Endothelial cell of umbilical vein (primary cell): Measurements from ENCODE around the gene SLC2A8. TPM values are rescaled to one million over a fixed set of nuclear protein-coding genes. Genes with fewer than 3 reads are reported as not detected.

ENCODE experiments used
- BruUV-seq: library from RNA; stranded (reverse); fragments of 400-500 nt; replicated peaks from 2 replicates; lab custom pipeline; 2021; lab: Mats Ljungman, UMichigan
- CTCF ChIA-PET: fragments of 300-600, 350-600 bp; sonication (Branson Sonifier 250); formaldehyde crosslinking; loops from one replicate; lab custom pipeline; 2021; ENCODE audit warnings: antibody characterized with exemption, inconsistent platforms; lab: Charles Lee
- POLR2A ChIA-PET: fragments of 300-600, 350-600 bp; sonication (Branson Sonifier 250); formaldehyde crosslinking; loops from one replicate; lab custom pipeline; 2021; ENCODE audit warnings: antibody characterized with exemption, inconsistent platforms; lab: Charles Lee
- DNase-seq: peaks from one replicate; pipeline ENCODE4 v3.0.0-alpha.2; 2011; ENCODE audit warnings: low read depth, low spot score
- FAIRE-seq: peaks from 2 replicates; lab custom pipeline; 2011; peaks lifted over from hg19 to GRCh38; lab: Jason Lieb, UNC
- H2AFZ ChIP-seq: 2 replicates; pipeline ENCODE4 v1.6.0; 2012; ENCODE audit warnings: low read depth, low read length, control low read depth, inconsistent platforms
- H3K27ac ChIP-seq: 2 replicates; pipeline ENCODE4 v1.5.1; 2011; ENCODE audit warnings: low read depth, mild to moderate bottlenecking, control low read depth, low read length, moderate library complexity; ENCODE audit not compliant: insufficient read depth
- H3K27me3 ChIP-seq, 2 experiments: 2 replicates each; pipeline versions ENCODE4 v1.6.0 to v1.6.1; 2011; ENCODE audit warnings: low read length in 2 of 2, mixed read lengths in 1 of 2; ENCODE audit not compliant: control insufficient read depth in 2 of 2, insufficient read depth in 2 of 2
- H3K36me3 ChIP-seq, 2 experiments: 2 replicates in 1 of 2; 3 replicates in 1 of 2; pipeline ENCODE4 v1.5.1; 2011; ENCODE audit warnings: low read length in 2 of 2, mild to moderate bottlenecking in 1 of 2, moderate library complexity in 1 of 2; ENCODE audit not compliant: control insufficient read depth in 2 of 2, insufficient read depth in 2 of 2; ENCODE audit errors: extremely low read depth in 1 of 2
- H3K4me1 ChIP-seq: 3 replicates; pipeline ENCODE4 v1.5.1; 2011; ENCODE audit warnings: mild to moderate bottlenecking, low read length; ENCODE audit not compliant: control insufficient read depth, insufficient read depth; ENCODE audit errors: extremely low read depth
- H3K4me2 ChIP-seq: 2 replicates; pipeline ENCODE4 v1.6.1; 2011; ENCODE audit warnings: low read length, control low read depth, mixed read lengths; ENCODE audit not compliant: insufficient read depth
- H3K4me3 ChIP-seq, 3 experiments: fragments of 200-600 bp in 1 of 3; sonication (generic), shearing (Covaris generic) in 1 of 3; replicated peaks in 1 of 3; 2 replicates each; pipeline ENCODE4 v1.5.1; 2011 to 2016; ENCODE audit warnings: control low read depth in 3 of 3, low read length in 3 of 3, mild to moderate bottlenecking in 2 of 3, inconsistent platforms in 1 of 3, low read depth in 1 of 3, moderate library complexity in 1 of 3; ENCODE audit not compliant: insufficient read depth in 1 of 3
- H3K79me2 ChIP-seq: 2 replicates; pipeline ENCODE4 v1.6.0; 2012; ENCODE audit warnings: low read length, inconsistent platforms; ENCODE audit not compliant: control insufficient read depth, insufficient read depth
- H3K9ac ChIP-seq: replicated peaks from 2 replicates; pipeline ENCODE3; 2011; ENCODE audit warnings: low read length, control low read depth; ENCODE audit not compliant: insufficient read depth; ENCODE audit errors: extremely low read depth
- H3K9me1 ChIP-seq: replicated peaks from 3 replicates; pipeline ENCODE4 v1.6.0; 2011; ENCODE audit warnings: mild to moderate bottlenecking, low read length; ENCODE audit not compliant: control insufficient read depth, insufficient read depth; ENCODE audit errors: extremely low read depth
- H3K9me3 ChIP-seq: replicated peaks from 2 replicates; pipeline ENCODE4 v1.5.1; 2012; ENCODE audit warnings: low read length, inconsistent platforms; ENCODE audit not compliant: control insufficient read depth, insufficient read depth
- H4K20me1 ChIP-seq: replicated peaks from 2 replicates; pipeline ENCODE3; 2011; ENCODE audit warnings: mild to moderate bottlenecking, low read length; ENCODE audit not compliant: control insufficient read depth, insufficient read depth; ENCODE audit errors: extremely low read depth
- EZH2 ChIP-seq: IDR thresholded peaks from 2 replicates; pipeline ENCODE4 v1.6.1; 2012; ENCODE audit warnings: borderline replicate concordance, low read depth, mild to moderate bottlenecking, moderate library complexity, low read length, inconsistent platforms; ENCODE audit not compliant: severe bottlenecking
- FOS ChIP-seq: IDR thresholded peaks from 2 replicates; pipeline ENCODE4 v1.6.1; 2011; ENCODE audit warnings: mild to moderate bottlenecking, low read length, moderate library complexity, borderline replicate concordance; ENCODE audit not compliant: insufficient read depth
- GATA2 ChIP-seq: IDR thresholded peaks from 2 replicates; pipeline ENCODE4 v1.7.0; 2011; ENCODE audit warnings: low read depth, mild to moderate bottlenecking, moderate library complexity, mixed read lengths, low read length; ENCODE audit not compliant: insufficient read length, insufficient read depth
- JUN ChIP-seq: IDR thresholded peaks from 2 replicates; pipeline ENCODE4 v1.6.1; 2011; ENCODE audit warnings: borderline replicate concordance, low read depth; ENCODE audit not compliant: insufficient read length, insufficient read depth
- MYC ChIP-seq: IDR thresholded peaks from one replicate; pipeline ENCODE4 v1.6.1; 2011; ENCODE audit warnings: mild to moderate bottlenecking, low read depth, low read length
- POLR2A ChIP-seq: IDR thresholded peaks from 2 replicates; pipeline ENCODE4 v1.6.1; 2012; ENCODE audit warnings: low read depth, mild to moderate bottlenecking, control low read depth, low read length
- POLR2AphosphoS5 ChIP-seq: IDR thresholded peaks from 2 replicates; pipeline ENCODE4 v1.6.1; 2012; ENCODE audit warnings: low read depth, mild to moderate bottlenecking, control low read depth, low read length, moderate library complexity; ENCODE audit not compliant: insufficient read depth
- dilution Hi-C: fragments of 300-500 bp; cut with MboI; formaldehyde crosslinking; loops from one replicate; pipeline ENCODE4 v1.15.0; 2019; ENCODE audit warnings: low sequenced_read_pairs; ENCODE audit not compliant: extremely low pct_ligation_motif_present
- intact Hi-C: fragments of 100-400 bp; cut with micrococcal nuclease; formaldehyde crosslinking; loops from one replicate; pipeline ENCODE4 v1.10.0; 2022
- polyA plus RNA-seq, 4 experiments: library from polyadenylated mRNA; depleted of rRNA in 3 of 4; stranded (reverse) in 3 of 4; unstranded in 1 of 4; fragments of >200 nt; gene quantifications; 2 replicates each; pipeline versions ENCODE4 v1.2.1 to v1.2.3, GENCODE V29; 2011 to 2012; ENCODE audit warnings: missing spikeins in 1 of 4
- total RNA-seq: library from RNA; stranded (reverse); gene quantifications from 2 replicates; pipeline ENCODE4 v1.2.3, GENCODE V29; 2021
- TF ChIP-seq, protein P1 (sequence below), 2 donors: IDR thresholded peaks; 1 replicate in 1 of 2; 2 replicates in 1 of 2; pipeline ENCODE4 v1.5.1; 2011; ENCODE audit warnings: low read length in 2 of 2, mild to moderate bottlenecking in 2 of 2, moderate library complexity in 2 of 2, control low read depth in 1 of 2, inconsistent platforms in 1 of 2, low read depth in 1 of 2; ENCODE audit not compliant: insufficient read depth in 1 of 2; ENCODE audit errors: extremely low read depth in 1 of 2
- TF ChIP-seq, protein P2 (sequence below): IDR thresholded peaks from 2 replicates; pipeline ENCODE4 v1.6.1; 2011; ENCODE audit not compliant: insufficient read depth, insufficient read length

Gene SLC2A8
- total and polyA plus RNA-seq, 2 donors (not counting 3 experiments of a cell fraction or from before 2014, with no cell fraction given) = 19.3 to 26.1 TPM

DNA sequence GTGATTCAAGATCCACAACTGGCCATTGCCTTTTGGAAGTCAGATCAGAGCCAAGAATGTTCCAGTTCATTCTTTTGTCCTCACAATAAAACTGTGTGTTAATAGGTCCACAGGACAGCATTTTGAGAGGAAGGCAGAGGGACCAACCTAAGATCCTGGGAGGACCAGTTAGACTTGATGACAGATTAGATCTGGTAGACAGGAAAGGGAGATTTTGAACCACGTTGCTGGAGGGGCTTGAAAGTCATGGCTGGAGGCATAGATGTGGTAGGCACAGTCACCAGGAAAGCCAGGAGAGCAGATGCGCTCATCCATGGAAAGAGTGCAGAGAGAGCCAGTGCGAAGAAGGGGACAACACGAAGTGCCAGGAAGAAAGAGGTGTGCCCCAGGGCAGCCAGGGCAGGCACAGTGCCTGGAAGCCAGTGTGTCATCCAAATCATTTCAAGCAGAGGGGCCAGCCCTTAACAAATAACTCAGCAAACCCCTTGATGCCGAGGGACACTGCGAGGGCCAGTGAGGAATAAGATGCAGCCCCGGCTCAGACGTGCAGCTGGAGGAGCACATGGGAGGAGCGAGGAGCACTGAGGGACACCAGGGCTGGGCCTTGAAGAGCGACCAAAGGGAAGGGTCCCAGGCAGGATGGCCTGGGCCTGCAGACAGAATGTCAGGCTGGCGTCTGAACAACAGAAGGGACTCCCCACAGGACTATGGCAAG lies 12.8 kb upstream of the SLC2A8 start:
- Histone ChIP-seq H3K4me1 (no peaks in the 10 kb centered on the region), H3K4me3 (no peak overlapping the region), H3K9ac (no peak overlapping the region), H3K27ac (no peak overlapping the region), H4K20me1 (no peaks in the 10 kb centered on the region), H3K79me2 (no peaks in the 10 kb centered on the region), H3K9me3 (no peaks in the 10 kb centered on the region), H3K36me3 (no peaks in the 10 kb centered on the region), H3K27me3 (peaks cover 0 to 5% of the 10 kb centered on the region in 2 experiments), H3K9me1 (no peaks in the 10 kb centered on the region), H3K4me2 (no peak overlapping the region), H2AFZ (no peak overlapping the region)
- BruUV-seq = no TSS peak
- dilution Hi-C loops (no loop called here), intact Hi-C loops (no loop called here)
- POLR2A ChIA-PET = no interaction called here
- CTCF ChIA-PET = no interaction called here
- no peak for DNase-seq
- TF ChIP-seq FOS (no peak), JUN (no peak), MYC (no peak), POLR2A (no peak), POLR2AphosphoS5 (no peak), GATA2 (no peak), EZH2 (no peak)
- TF ChIP-seq, protein P1, sequence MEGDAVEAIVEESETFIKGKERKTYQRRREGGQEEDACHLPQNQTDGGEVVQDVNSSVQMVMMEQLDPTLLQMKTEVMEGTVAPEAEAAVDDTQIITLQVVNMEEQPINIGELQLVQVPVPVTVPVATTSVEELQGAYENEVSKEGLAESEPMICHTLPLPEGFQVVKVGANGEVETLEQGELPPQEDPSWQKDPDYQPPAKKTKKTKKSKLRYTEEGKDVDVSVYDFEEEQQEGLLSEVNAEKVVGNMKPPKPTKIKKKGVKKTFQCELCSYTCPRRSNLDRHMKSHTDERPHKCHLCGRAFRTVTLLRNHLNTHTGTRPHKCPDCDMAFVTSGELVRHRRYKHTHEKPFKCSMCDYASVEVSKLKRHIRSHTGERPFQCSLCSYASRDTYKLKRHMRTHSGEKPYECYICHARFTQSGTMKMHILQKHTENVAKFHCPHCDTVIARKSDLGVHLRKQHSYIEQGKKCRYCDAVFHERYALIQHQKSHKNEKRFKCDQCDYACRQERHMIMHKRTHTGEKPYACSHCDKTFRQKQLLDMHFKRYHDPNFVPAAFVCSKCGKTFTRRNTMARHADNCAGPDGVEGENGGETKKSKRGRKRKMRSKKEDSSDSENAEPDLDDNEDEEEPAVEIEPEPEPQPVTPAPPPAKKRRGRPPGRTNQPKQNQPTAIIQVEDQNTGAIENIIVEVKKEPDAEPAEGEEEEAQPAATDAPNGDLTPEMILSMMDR (IDR thresholded peaks at IDR 0.05; ENCODE audit: extremely low read depth in 1 of 2, insufficient read depth in 1 of 2, low read depth in 1 of 2, low read length in 2 of 2) = no peak
- TF ChIP-seq, protein P2, sequence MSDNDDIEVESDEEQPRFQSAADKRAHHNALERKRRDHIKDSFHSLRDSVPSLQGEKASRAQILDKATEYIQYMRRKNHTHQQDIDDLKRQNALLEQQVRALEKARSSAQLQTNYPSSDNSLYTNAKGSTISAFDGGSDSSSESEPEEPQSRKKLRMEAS = no peak
- no peak for FAIRE-seq
